GM19452 (cell line): ENCODE measurements around the gene SLC4A11.
"Not testable (repeated sequence)": the region's sequence is repeated elsewhere in the genome, so short reads cannot be mapped to it uniquely, and the experiment has no call there.

ENCODE experiments used
- ATAC-seq: cut with Tn5 transposase; IDR thresholded peaks from one replicate; pipeline ENCODE4 v1.9.1; 2021; ENCODE audit not compliant: unreplicated experiment

Gene SLC4A11

DNA sequence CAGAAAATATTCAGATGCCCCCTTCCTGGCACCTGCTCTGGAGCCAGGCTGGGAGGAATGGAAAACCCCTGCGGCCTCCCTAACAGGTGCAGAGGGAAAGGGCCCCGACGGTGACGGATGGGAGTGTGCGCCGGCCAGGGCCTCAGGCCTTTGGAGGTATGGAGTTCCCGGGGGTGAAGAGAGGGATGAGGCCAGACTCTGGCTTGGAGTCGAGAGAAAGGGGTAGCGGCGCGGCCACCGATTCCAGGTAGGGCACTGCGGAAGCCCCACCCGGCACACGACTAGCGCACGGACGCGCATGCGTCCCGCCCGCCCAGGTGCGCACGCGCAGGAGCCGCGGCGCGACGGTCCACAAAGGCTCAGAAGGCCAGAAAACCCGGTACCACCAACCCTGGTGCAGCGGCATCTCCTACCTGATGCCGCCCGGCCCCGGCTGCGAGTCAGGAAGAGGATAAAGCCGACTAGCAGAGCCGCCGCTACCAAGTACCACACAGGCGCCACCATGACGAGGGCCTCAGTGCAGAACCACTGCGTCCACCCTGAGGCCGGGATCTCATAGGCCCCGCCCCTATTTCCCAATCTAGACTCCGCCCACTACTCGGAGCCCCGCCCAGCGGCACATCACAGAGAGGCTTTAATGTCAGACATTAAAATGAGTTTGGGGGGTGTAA lies 34.7 kb downstream of the SLC4A11 start, which contains the start of gene DDRGK1:
Gene DDRGK1 (minus strand): TSS at position 559 of the 671 bp plus-strand sequence. CDS start 55 bp downstream, at position 504.
- peak; percentile 77 for ATAC-seq

- peak; percentile 14 for ATAC-seq
Measured at GRCh38 chr20:3203315-3204123, 35.5 kb downstream of the SLC4A11 start.

GRCh38 chr20:3202965-3203314 lies 36.0 kb downstream of the SLC4A11 start:
- ATAC-seq: no peak

DNA sequence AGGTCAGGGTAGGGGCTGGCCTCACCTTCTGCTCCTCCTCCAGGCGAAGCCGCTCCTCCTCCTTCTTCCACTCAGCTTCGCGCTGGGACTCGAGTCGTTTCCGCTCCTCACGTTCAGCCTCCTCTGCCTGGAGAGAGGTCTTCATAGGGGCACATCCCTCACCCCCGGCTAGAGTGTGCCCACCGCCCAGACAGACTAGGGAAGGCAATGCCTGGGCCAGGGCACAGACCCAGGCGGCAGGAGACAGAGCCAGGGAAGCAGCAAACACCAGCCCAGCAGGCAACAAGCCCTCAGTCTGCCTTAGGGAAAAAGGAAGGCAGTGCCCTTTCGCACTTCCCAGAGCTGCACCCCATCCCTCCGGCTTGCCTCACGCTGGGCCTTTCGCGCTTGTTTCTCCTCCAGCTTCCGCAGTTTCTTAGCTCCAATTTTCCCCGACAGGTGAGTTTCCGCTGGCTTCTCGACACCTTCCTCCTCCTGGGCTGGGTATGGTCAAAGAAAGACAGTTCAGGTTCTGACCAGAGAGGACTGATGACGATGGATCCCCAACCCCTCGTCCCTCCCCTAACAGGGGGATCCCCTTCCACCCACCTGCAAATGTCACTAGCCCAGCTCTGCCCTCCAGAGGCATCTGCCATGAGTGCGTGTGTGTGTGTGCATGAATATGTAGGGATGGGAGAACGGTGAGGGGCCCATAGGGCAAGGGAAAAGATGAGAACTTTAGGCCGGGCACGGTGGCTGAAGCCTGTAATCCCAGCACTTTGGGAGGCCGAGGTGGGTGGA lies 38.8 kb downstream of the SLC4A11 start:
- ATAC-seq: no peak

DNA sequence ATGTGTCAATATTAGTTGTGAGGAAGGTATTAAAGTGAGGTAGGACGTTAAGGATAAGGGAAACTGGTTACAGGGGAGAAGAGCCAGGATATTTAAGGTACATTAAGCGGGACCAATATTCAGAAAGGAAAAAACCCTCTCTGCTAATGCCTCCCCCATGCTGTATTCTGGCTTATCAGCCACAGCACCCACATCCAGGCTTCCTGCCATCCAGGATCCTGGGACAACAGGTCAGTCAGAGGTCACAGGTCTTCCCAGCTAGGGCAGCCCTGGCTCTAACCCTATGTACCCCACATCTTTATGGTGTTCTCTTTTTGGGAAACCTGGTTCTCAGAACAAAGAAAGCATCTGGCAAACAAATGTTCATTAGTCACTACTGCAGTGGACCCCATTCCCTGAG lies 39.8 kb downstream of the SLC4A11 start:
- no peak for ATAC-seq

DNA sequence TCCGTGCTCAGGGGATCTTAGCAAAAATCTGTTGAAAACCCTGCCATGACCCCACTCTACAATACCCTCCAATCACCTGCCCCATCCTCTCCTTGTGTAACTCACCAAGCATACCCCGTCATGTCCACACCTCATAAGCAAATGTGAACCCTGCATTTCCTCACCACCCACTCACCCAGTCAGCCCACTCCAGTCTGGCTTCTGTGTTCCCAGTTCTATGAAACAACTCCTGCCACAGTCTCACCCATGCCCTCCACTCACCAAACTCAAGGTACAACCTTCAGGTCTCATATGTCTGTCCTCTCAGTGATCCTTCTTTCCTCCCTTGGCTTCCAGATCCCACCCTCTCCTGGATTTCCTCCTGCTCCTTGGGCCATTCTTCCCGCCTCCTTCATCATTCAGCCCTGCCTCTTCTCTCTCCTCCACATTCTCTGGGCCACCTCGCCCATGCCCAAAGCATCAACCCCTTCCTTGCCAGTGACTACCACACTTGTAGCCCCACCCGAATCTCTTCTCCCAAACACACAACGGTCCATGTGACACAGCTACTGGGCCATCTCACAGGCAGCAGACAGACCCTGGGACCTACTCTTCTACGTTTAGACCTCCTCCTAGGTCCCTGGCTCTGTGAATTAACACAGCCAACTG lies 43.3 kb downstream of the SLC4A11 start:
- no peak for ATAC-seq

GRCh38 chr20:3194617-3195280 lies 44.2 kb downstream of the SLC4A11 start:
- ATAC-seq: no peak

- no peak for ATAC-seq
Measured at GRCh38 chr20:3193806-3194616, 45.0 kb downstream of the SLC4A11 start.

- no peak for ATAC-seq
Measured at GRCh38 chr20:3192226-3193015, 46.6 kb downstream of the SLC4A11 start.

GRCh38 chr20:3190681-3191111 lies 48.3 kb downstream of the SLC4A11 start:
- ATAC-seq: no peak

DNA sequence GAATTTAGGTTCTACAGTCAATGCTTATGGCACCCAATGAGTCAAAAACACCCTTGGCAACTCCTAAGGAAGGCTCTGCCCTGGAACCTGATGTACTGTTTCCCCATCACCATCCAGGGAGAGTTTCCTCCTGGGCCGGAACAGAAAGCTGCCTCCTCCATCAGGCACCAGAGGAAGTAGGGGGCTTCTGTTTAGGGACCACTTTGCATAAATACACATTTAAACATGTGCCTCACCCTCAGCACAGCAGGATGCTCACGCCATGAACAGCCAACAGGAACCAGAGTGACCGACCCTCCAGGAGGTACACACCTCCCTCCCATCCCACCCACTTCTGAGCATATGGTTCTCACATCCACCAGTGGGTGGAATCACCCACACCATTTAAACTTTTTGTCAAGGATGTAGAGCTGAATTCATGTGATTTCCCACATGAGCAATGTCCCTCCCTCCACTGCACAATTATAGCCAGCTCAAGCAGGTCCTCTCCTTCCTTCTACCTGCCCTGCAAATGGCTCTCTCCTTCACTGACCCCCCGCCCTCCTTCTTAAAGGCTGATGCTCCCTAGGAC lies 49.3 kb downstream of the SLC4A11 start:
- ATAC-seq: no peak

- no peak for ATAC-seq
Measured at GRCh38 chr20:3188823-3189413, 50.1 kb downstream of the SLC4A11 start.

DNA sequence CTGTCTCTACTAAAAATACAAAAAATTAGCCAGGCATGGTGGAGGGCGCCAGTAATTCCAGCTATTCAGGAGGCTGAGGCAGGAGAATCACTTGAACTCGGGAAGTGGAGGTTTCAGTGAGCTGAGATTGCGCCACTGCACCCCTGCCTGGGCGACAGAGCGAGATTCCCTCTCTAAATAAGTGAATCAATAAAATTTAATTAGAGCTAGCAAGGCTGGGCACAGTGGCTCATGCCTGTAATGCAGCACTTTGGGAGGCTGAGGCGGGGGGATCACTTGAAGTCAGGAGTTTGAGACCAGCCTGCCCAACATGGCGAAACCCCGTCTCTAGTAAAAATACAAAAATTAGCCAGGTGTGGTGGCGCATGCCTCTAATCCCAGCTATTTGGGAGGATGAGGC lies 51.1 kb downstream of the SLC4A11 start:
- not testable (repeated sequence) for ATAC-seq

- no peak for ATAC-seq
Measured at GRCh38 chr20:3183896-3184612, 54.9 kb downstream of the SLC4A11 start.

GRCh38 chr20:3182429-3182828 lies 56.6 kb downstream of the SLC4A11 start:
- ATAC-seq: not testable (repeated sequence)

DNA sequence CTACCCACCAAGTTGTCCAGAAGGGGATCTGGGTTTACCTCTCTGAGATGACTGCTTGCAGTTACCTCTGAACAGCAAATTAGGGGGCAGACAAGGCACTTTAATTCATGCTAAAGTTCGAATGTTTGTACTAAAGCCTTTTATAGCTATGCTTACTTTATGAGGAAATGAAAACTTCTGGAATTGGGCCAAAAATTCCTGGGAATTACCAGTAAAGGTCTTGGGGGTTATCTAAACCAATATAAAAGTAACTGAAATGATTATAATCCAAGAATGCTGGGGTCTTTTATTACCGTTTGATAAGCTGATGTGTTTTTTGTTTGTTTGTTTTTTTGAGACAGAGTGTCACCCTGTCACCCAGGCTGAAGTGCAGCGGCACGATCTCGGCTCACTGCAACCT lies 57.7 kb downstream of the SLC4A11 start:
- ATAC-seq: no peak

DNA sequence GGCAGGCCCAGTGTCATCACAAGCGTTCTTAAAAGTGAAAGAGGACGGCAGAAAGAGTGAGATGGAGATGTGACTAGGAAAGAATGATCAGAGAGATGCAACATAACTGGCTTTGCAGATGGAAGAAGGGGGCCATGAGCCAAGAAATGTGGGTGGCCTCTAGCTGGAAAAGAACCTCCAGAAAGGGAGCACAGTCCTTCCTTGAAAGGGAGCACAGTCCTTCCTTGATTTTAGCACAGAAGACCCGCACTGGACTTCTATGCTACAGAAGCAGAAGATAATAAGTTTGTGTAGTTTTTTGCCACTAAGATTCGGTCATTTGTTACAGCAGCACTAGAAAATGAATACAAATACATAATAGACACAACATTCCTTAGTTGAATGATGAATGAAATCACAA lies 58.7 kb downstream of the SLC4A11 start:
- no peak for ATAC-seq
